Activated naive CD8-positive, alpha-beta T cell treated with anti-CD3 and anti-CD28 coated beads, Interleukin-2, amount 10 ng/mL, durations not matched to agents 7 days and 5 days (primary cell): ENCODE measurements around the gene RPUSD1. TPM values are rescaled to one million over a fixed set of nuclear protein-coding genes. Genes with fewer than 3 reads are reported as not detected.
"Not testable (repeated sequence)": the region's sequence is repeated elsewhere in the genome, so short reads cannot be mapped to it uniquely, and the experiment has no call there.

ENCODE experiments used
- ATAC-seq: fragments of 150-1000 bp; cut with Tn5 transposase; one replicate; pipeline ENCODE4 v1.10.0; 2021; ENCODE audit warnings: low read depth, moderate library complexity
- POLR2A ChIA-PET: fragments of 350-600 bp; sonication (Branson Sonifier 250); formaldehyde crosslinking; loops from one replicate; lab custom pipeline; 2021; ENCODE audit warnings: antibody characterized with exemption; lab: Charles Lee
- DNase-seq: peaks from one replicate; pipeline ENCODE4 v3.0.0; 2021
- H3K27ac Mint-ChIP-seq: one replicate; pipeline ENCODE4 v1.8.0; 2022; ENCODE audit warnings: mild to moderate bottlenecking, mixed read lengths
- H3K27me3 Mint-ChIP-seq: one replicate; pipeline ENCODE4 v1.8.0; 2022; ENCODE audit warnings: mild to moderate bottlenecking, moderate library complexity, mixed read lengths
- H3K36me3 Mint-ChIP-seq: one replicate; pipeline ENCODE4 v1.8.0; 2021; ENCODE audit warnings: mild to moderate bottlenecking, mixed read lengths
- H3K4me1 Mint-ChIP-seq: one replicate; pipeline ENCODE4 v1.8.0; 2021; ENCODE audit warnings: mixed read lengths
- H3K4me3 Mint-ChIP-seq: one replicate; pipeline ENCODE4 v1.8.0; 2022; ENCODE audit warnings: mild to moderate bottlenecking, moderate library complexity, mixed read lengths
- H3K9me3 Mint-ChIP-seq: one replicate; pipeline ENCODE4 v1.8.0; 2021; ENCODE audit warnings: mixed read lengths
- total RNA-seq, 2 experiments: library from RNA; stranded (reverse); gene quantifications; one replicate each; pipeline ENCODE4 v1.2.3, GENCODE V29; 2021

RPUSD1 gene
- total RNA-seq, 2 experiments from 2014 or later: 25.1 to 26.6 TPM

GRCh38 chr16:743794-744500 lies 44.2 kb downstream of the RPUSD1 start:
- H3K4me1 Mint-ChIP-seq: peaks cover 4% of the 10 kb centered on the region
- no peaks in the 10 kb centered on the region for H3K9me3 Mint-ChIP-seq
- H3K36me3 Mint-ChIP-seq: no peaks in the 10 kb centered on the region
- ATAC-seq: no peak
- DNase-seq: peak; percentile 34
- no peak overlapping the region for H3K4me3 Mint-ChIP-seq
- POLR2A ChIA-PET: interaction anchor here (1.1 kb wide), 1 partner anchor 30 kb away, joined by 7 read pairs; no protein-coding TSS in a partner anchor
- no peak overlapping the region for H3K27ac Mint-ChIP-seq
- no peaks in the 10 kb centered on the region for H3K27me3 Mint-ChIP-seq

- POLR2A ChIA-PET: interaction anchor here (0.6 to 1.2 kb wide), 3 partner anchors 11 to 162 kb away, joined by 3 to 7 read pairs (median 3); no protein-coding TSS in a partner anchor
- not testable (repeated sequence) for H3K27me3 Mint-ChIP-seq, ATAC-seq, H3K9me3 Mint-ChIP-seq, DNase-seq, H3K36me3 Mint-ChIP-seq, H3K27ac Mint-ChIP-seq, H3K4me1 Mint-ChIP-seq, H3K4me3 Mint-ChIP-seq
These were observed 45.3 kb downstream of the RPUSD1 start for GRCh38 chr16:742894-743293.

GRCh38 chr16:741986-742629 lies 46.1 kb downstream of the RPUSD1 start:
- Mint-ChIP-seq H3K4me1 (peaks cover 6% of the 10 kb centered on the region), H3K9me3 (no peaks in the 10 kb centered on the region)
- no peak for ATAC-seq

GRCh38 chr16:740764-741505 lies 47.2 kb downstream of the RPUSD1 start, which contains the start of gene CIAO3:
TSS of gene CIAO3 (minus strand) at chr16:740997. CDS start at chr16:740985, 12 bp downstream.
- peaks cover 6% of the 10 kb centered on the region for H3K4me1 Mint-ChIP-seq

More at GRCh38 chr16:741986-742629, 46.1 kb downstream of the RPUSD1 start:
- H3K36me3 Mint-ChIP-seq: peaks cover 2% of the 10 kb centered on the region
- no peak for DNase-seq
- POLR2A ChIA-PET: interaction anchor here (0.7 to 1.2 kb wide), 2 partner anchors 12 to 63 kb away, joined by 3 read pairs; no protein-coding TSS in a partner anchor
- H3K4me3 Mint-ChIP-seq: peak overlapping the region; percentile 80
- no peaks in the 10 kb centered on the region for H3K27me3 Mint-ChIP-seq
- H3K27ac Mint-ChIP-seq: peak overlapping the region; percentile 12

GRCh38 chr16:740459-740763 lies 47.8 kb downstream of the RPUSD1 start:
- ATAC-seq: peak; percentile 12
- Mint-ChIP-seq H3K27me3 (no peaks in the 10 kb centered on the region), H3K27ac (peak overlapping the region; percentile 70), H3K36me3 (peaks cover 4% of the 10 kb centered on the region), H3K4me1 (peaks cover 6% of the 10 kb centered on the region), H3K4me3 (peak overlapping the region; percentile 81), H3K9me3 (no peaks in the 10 kb centered on the region)
- no peak for DNase-seq
- POLR2A ChIA-PET: interaction anchor here (0.7 to 2.2 kb wide), 10 partner anchors 10 to 73 kb away, joined by 3 to 13 read pairs (median 5); partner anchors contain the start of genes HAGHL, METRN and RHOT2

More at GRCh38 chr16:740764-741505, 47.2 kb downstream of the RPUSD1 start, which contains the start of gene CIAO3:
- DNase-seq (peak; percentile 99), ATAC-seq (peak; percentile 92)
- Mint-ChIP-seq H3K27me3 (no peaks in the 10 kb centered on the region), H3K27ac (peak within 1 kb of the TSS; percentile 75), H3K4me3 (peak within 1 kb of the TSS; percentile 81), H3K36me3 (peaks cover 4% of the 10 kb centered on the region), H3K9me3 (no peaks in the 10 kb centered on the region)
- POLR2A ChIA-PET: interaction anchor here (0.6 to 2.2 kb wide), 13 partner anchors 9 to 73 kb away, joined by 3 to 13 read pairs (median 4); partner anchors contain the start of genes ANTKMT, CHTF18, HAGHL and METRN

- H3K9me3 Mint-ChIP-seq: no peaks in the 10 kb centered on the region
- no peaks in the 10 kb centered on the region for H3K27me3 Mint-ChIP-seq
- POLR2A ChIA-PET: interaction anchor here (0.7 to 2.2 kb wide), 9 partner anchors 10 to 53 kb away, joined by 3 to 13 read pairs (median 5); partner anchors contain the start of genes HAGHL and METRN
- H3K36me3 Mint-ChIP-seq: peaks cover 6% of the 10 kb centered on the region
- ATAC-seq: no peak
- H3K4me3 Mint-ChIP-seq: peak overlapping the region; percentile 81
- no peak for DNase-seq
- H3K27ac Mint-ChIP-seq: peak overlapping the region; percentile 63
- H3K4me1 Mint-ChIP-seq: peaks cover 8% of the 10 kb centered on the region
These were observed 48.4 kb downstream of the RPUSD1 start for GRCh38 chr16:739560-740458.

- Mint-ChIP-seq H3K9me3 (no peaks in the 10 kb centered on the region), H3K36me3 (peaks cover 6% of the 10 kb centered on the region), H3K4me3 (no peak overlapping the region), H3K27me3 (no peaks in the 10 kb centered on the region), H3K4me1 (peaks cover 8% of the 10 kb centered on the region), H3K27ac (no peak overlapping the region)
- no peak for DNase-seq
- POLR2A ChIA-PET: interaction anchor here (1.1 kb wide), 1 partner anchor 13 kb away, joined by 3 read pairs; no protein-coding TSS in a partner anchor
- no peak for ATAC-seq
These were observed 51.2 kb downstream of the RPUSD1 start for GRCh38 chr16:736936-737481.

- no peaks in the 10 kb centered on the region for H3K27me3 Mint-ChIP-seq
- H3K4me3 Mint-ChIP-seq: no peak overlapping the region
- H3K27ac Mint-ChIP-seq: no peak overlapping the region
- H3K36me3 Mint-ChIP-seq: peaks cover 6% of the 10 kb centered on the region
- H3K9me3 Mint-ChIP-seq: no peaks in the 10 kb centered on the region
- POLR2A ChIA-PET: interaction anchor here (0.7 kb wide), 1 partner anchor 13 kb away, joined by 4 read pairs; no protein-coding TSS in a partner anchor
- ATAC-seq: no peak
- peaks cover 8% of the 10 kb centered on the region for H3K4me1 Mint-ChIP-seq
- DNase-seq: no peak
These were observed 52.2 kb downstream of the RPUSD1 start for GRCh38 chr16:735982-736453.

GRCh38 chr16:734981-735881 lies 53.0 kb downstream of the RPUSD1 start:
- ATAC-seq: no peak
- H3K9me3 Mint-ChIP-seq: no peaks in the 10 kb centered on the region
- H3K27ac Mint-ChIP-seq: no peak overlapping the region
- POLR2A ChIA-PET: no interaction called here
- H3K27me3 Mint-ChIP-seq: no peaks in the 10 kb centered on the region
- H3K4me3 Mint-ChIP-seq: no peak overlapping the region
- peaks cover 8% of the 10 kb centered on the region for H3K4me1 Mint-ChIP-seq
- peaks cover 6% of the 10 kb centered on the region for H3K36me3 Mint-ChIP-seq
- no peak for DNase-seq
